ENCODE results near the gene BICC1. TPM values are rescaled to one million over a fixed set of nuclear protein-coding genes. Genes with fewer than 3 reads are reported as not detected.

Gene BICC1
- polyA plus RNA-seq, 5 donors, result 27.2 to 43.9 (median 37.5) TPM

DNA sequence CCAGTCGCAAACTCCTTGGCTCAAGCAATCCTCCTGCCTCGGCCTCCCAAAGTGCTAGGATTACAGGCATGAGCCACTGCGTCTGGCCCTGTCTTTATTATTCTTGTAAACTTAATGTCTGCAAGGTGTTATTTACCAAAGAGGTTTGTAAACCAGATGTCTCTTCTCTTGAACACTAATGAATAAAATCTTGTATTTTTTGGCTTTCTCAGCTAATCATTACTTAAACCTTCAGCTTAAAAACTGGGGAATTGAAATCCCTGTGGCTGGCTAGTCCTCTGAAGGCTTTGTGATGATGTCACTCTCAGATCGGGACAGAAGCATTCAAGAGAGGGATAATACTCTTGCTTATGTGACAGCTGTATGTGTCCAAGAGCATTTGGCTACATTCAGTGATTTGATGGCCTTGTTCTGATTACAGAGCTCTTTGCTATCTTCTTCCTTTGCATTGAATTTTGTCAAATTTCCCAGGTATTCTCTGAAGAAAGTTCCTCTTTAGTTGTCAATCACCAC lies 130.3 kb downstream of the BICC1 start:
- no peak for DNase-seq

DNA sequence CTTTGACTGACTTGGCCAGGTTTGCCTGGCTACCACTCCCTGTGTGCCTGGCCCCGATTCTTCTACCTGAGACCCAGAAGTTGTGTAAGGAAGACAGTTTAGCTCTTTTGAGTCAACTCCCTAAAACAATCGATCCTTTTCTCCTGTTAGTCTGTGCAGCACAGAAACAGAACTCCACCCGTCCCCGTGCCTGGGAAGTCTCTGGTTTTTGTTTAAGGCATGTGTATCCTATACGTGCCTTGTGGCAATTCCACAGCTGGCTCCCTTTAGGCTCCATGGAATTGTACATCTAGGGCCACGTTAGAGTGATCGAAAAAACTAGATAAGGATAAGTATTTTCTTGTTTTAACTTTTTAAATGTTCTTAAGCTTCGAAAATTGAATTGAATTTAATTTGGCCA lies 131.6 kb downstream of the BICC1 start:
- DNase-seq, result no peak

DNA sequence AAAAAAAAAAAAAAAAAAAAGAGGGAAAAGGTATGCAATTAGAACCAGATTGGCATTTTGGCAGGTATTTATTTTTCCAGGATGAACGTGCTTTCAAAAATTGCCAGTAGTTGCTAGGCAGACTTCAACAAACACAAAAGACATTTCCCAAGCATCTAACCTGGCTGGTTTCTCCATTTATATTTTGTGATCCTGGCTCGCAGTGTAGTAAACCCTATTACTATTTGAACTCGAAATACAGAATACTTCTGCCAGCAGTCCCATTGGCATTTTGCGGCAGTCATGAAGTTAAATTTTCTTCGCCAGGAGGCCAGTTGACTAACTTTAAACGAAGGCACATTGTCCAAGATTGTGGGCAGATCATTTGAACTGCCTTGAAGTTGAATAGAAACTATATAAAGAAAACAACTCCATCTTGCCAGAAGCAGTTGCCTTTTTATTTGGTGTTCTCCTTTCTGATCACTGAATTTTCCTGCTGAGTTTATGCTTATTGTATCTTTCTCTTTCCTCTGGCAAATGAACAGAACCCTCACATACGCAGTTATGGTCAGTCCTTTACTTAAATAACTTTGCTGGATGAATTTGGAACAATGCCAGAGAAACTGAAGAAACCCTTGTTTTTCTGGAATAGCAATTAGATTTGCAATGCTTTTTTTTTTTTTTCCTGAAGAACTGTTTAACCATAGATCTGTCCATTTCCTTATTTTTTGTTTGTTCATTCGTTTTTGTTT lies 132.9 kb downstream of the BICC1 start:
- peak in 1 of 2 donors; percentile 55 for DNase-seq

DNA sequence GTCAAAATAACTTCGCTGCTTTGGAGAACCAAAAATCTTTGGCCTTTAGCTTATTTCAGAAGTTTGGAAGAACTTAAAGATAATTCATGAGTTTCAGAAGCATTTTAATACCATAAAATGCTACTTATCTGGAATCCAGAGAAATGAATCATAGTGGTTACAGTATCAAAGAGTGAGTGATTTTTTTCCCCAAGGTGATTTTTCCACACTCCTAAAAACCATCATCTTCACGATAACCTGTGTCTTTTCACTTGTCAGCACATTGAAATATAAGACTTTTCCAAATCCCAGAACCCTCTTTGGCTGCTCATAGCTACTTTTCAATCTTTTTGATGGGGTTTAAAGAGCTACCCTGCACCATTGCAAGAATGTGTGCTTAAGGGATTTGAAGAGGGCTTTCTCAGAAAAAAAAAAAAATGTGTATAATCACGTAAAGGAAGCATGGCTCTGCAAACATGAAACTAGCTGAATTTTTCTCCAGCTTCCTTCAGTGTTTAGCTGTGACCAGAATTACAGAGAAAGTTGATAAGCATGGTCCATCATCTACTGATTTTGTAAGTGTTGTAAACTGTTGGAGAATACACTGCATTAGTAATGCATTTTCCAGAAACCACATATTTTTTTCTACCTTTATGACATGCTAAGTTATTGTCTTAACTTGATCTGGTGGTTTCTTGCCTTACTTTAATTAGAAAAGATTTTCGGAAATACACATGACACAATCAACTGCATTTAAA lies 134.9 kb downstream of the BICC1 start:
- no peak for DNase-seq

DNA sequence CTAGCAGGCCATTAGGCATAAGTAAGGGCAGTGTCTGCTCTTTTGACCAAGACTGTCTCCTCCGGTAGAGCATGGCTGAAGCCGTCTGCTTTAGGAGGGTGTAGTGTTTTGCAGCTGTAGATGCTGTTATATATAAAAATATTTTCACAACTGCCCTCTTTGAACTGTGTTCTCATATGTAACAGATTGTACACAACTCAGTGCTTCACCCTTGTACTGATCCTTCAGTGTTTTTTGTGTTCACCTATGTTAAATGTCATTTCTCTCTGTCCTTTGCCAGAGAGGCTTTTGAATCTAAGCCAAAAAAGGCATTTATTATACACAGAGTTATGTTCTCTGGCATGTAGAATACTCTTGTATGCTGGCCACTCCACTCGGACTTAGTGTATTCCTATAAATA lies 135.5 kb downstream of the BICC1 start:
- DNase-seq, result no peak

DNA sequence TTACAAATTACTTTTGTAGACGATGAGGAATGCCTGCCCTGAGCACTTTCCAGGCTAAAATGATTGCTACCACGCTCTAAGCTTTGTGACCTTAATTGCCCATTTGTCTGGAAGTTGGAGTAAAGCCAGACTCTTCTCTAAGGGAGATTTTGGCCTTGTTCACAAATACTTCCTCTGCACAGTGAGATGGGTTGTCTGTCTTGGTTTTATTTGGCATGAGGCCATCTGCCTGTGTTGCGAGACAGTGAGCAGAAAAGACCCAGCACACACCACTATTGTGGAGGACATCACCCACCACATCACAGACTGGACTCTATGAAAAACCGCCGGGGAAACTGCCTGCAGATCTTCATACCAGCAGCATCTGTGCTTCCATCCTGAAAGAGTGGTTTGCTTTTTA lies 138.4 kb downstream of the BICC1 start:
- DNase-seq, result no peak

DNA sequence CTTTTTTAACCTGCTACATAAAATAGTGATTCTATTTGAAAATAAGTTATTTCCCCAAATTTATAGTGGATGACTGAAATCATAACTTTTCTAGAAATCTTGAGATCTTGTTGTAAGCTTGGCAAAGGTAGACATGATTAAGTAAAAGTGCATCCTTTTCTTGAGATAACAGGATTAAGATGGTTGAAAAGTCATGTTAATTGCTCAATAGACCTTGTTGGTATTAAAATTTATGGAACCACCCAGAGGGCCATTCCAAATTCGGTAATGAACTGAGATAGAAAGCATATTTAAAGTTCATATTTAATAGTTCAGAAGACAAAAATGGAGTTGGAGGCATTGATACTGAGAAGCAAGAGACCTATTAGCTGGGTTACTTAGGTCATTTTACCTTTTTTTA lies 139.1 kb downstream of the BICC1 start:
- DNase-seq, result no peak

DNA sequence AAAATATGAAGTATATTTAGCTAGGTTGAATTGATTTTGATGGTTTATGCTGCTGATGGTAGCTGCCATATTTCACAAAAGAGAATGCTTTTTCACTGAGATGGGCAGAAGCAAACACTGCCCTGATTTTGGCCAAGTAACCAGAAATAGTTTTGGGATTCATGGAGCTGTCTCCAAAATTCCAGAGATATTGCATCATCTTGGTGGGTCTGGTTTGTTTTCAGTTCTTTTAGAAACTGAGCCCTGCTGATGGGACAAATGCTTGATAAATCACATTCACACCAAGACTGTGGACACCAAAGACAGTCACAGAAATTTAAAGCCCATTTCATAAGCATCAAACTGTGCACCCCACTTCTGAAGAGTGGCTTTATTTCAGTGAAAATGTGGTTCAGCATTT lies 140.5 kb downstream of the BICC1 start:
- no peak for DNase-seq

DNA sequence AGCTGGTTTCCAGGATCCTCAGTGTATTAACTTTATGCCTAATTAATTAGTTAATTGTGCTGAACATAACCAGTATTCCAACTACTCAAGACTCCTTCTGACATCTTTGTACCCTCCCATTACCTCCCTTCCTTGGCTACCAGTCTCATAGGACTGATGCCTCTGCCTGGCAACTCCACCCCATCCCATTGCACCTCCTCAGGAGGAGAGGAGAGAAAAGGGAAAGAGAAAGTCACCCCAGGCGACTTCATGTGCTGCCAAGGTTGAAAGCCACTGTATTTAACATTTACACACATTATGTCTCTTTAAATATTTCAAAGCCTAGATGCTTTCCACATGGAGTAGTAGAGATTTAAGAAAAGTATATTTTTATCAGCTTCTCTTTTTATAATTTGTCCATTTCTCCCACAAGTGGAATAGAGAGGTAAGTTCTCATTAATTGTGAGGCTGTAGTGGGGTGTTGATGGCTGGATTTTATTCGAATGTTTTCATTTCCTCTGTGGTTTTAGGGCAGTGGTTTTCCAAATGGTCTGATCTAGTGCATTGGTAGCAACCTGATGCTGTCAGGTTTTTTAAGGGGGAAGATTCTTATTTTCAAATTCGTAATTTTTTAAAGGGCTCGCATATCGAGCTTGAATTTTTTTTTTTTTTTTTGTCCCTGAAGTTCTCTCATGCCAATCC lies 148.0 kb downstream of the BICC1 start:
- no peak for DNase-seq

DNA sequence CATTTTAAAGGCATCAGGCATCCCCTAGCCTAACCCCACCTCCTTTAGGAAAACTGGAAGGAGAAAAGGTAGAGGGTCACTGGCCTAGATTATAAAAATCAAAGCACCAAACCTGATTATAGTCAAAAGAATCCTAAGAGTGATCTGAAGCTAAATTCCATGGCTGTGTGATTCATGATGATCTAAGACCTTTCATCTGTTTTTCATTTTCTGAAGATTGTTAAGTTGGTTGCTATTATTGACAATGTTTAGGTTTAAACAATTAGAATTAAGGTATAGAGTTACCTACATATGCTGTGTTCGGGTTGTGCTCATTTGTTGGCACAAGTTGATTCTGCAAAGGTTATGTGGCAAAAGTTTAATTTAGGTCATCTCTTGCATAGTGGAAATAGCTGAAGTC lies 148.7 kb downstream of the BICC1 start:
- DNase-seq, result no peak

DNA sequence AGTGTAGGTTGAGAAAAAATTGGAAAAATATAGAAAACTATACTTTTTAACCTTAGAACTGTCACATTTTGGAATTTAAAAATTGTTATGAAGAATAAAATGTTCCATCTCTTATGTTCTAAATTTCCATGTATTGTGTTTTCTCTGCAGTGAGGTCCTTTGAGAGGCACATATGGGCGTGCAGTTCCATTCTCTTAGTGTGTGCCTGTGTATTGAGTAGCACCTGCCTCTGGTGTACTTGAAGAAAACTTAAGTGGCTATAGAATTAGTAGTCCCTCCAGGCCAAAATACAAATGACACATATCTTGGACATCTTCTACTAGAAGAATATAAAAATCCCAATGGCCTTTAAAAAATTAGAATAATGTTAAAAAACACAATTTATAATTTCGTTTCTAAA lies 149.2 kb downstream of the BICC1 start:
- no peak for DNase-seq

DNA sequence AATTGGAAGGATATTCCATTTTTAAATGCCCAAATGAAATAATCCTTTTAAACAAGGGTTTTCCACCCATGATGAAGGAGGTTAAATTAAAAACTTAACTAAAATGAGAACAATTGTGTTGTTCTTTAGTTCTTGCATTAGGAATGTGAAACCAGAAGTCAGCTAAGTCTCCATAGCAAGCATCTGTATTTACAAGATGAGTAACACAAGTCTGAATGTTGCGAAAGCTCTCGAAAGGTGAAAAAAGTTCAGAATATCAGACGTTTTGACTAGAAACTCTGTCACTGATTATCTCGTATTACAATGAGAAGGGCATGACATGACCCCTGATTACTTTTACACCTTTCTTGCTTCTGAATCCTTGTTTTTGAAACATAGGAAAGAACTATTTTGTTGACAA lies 149.6 kb downstream of the BICC1 start:
- DNase-seq, result no peak

DNA sequence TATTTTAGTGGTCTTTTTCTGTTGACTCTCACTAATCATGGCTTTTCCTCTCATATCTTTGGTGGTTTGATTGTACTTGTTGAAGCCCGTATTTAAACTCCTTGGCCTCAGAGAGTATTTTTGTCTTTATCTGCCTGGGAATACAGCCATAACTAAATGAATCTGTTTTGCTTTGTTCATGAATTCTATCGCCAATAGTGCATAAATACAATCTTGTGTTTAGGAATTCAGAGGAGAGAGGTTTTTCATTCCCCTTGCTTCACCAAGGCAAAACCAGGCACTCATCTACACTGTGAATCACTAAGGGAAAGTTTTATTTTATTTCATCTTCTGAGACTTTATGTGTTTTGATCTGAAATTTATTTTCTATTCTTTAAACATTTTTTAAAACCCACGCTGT lies 152.7 kb downstream of the BICC1 start:
- DNase-seq, result no peak

DNA sequence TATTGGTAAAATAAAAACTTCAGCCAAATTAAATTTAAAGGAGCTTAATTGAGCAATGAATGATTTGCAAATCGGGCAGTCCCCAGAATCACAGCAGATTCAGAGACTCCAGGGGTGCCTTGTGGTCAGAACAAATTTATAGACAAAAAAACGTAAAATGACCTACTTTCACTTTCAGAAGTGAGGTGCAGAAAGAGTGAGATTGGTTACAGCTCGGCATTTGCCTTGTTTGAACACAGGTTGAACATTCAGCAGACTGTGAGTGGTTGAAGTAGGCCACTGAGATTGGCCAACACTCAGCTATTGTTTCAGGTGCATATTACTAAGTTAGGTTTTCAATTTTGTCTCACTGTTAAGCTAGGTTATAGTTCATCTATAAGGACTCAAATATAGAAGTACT lies 153.4 kb downstream of the BICC1 start:
- DNase-seq, result no peak

DNA sequence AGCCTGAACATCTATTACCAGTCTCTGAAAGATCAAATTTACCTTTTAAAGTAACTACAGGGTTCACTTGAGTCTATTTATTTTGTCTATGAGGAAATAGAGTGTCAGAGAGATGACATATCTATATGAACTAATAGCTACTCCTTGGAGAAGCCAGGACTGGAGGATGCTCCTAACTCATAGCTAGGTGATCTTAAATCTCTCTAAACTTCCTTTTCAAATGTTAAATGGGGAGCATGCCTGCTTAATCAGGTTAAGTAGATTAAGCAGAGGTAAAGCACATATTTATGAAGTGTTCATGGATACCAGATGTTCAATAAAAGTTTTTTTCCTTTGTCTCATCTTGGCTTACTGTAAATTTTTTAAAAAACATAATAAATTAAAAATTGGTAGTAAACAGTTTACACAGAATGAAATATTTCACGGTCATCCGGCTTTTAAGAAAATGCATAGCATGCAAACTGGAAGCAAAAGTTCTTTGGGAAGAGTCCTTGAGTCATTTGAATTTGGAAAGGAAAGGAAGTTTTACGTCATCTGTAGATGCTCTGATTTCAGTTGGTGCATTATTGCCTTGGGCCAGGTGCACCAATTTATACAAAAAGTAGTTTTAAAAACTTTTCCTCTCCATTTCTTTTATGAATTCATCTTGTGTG lies 155.1 kb downstream of the BICC1 start:
- DNase-seq, result no peak

DNA sequence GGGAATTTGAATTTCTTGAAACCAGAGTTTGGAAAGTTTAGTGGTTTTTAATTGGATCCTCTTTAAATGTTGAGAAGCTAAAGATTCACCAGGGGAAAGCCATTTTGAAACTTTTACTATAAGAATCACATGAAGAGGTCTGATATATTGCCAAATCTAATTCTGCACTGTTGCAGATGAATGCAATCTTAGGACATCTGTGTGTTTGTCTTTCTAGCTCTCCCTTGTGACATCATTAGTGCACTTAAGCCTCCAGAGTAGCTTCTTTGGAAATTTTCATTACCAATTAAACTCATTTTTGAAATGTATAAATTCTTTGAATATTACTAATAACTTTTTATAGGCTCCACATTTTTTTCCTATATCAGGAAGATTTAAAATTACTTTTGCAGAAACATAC lies 160.2 kb downstream of the BICC1 start:
- no peak for DNase-seq

DNA sequence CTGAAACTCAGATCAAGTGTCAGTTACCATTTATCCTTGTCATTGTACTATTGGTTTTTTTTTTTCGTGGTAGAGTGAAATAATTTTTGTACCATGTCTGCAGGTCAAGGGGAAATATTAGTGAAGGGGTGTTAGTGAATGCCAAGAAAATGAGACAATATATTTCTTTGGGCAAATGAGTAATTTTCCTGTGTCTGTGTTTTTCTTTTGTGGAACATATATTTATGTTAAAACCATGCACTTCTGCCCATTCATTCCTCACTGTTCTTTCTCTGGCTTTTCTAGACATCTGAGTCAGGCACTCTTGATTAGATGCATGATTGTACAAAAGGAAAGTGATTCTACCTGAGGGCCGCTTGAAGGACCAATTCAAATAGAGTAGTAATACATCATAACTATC lies 161.6 kb downstream of the BICC1 start:
- DNase-seq, result no peak

DNA sequence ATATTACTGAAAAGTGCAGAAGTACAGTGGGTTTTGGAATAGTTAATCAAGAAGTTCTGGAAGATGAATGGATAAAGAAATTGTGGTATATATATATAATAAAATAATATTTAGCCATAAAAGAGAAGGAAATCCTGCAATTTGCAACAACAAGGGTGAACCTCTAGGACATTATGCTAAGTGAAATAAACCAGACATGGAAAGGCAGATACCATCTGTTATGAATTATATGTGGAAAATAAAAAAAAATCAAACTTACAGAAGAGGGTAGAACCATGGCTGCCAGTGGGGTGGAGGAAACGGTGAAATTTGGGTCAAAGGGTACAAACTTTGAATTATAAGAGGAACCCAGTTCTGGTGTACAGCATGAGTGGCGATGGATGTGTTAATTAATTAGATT lies 162.6 kb downstream of the BICC1 start:
- DNase-seq, result no peak

DNA sequence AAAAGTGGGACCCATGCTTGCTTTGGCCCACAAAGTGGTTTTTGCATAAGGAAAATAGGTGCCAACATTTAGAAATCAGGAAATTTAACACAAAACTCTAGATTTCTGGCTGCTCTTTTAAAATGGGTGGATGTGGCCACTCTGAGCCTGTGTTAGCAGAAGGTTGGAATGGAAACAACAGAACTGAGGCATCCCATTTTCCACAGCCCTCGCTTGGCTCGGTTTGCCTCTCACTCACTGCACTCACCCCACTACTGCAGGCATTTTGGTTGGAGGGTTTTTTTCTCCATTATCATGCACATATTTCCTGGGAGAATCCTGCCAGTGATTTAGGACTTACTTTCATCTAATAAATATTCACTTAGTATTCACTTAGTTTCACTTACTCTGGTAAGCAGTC lies 178.9 kb downstream of the BICC1 start:
- DNase-seq, result no peak

DNA sequence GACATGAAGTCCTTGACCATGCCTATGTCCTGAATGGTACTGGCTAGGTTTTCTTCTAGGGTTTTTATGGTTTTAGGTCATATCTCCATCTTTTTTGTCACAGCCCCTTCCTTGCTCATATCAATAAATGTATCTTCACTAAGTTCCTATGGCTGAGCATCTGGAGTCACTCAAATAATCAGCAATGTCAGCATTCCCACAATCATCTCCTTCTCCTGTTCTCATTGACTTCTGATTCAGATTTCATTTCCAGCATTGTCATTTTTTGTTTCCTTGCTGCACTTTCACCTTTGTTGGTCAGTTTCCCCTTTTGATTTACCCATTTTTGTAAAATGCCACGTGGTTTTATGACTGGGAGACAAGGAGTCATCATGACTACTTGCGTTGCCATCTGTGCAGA lies 181.2 kb downstream of the BICC1 start:
- DNase-seq, result no peak

DNA sequence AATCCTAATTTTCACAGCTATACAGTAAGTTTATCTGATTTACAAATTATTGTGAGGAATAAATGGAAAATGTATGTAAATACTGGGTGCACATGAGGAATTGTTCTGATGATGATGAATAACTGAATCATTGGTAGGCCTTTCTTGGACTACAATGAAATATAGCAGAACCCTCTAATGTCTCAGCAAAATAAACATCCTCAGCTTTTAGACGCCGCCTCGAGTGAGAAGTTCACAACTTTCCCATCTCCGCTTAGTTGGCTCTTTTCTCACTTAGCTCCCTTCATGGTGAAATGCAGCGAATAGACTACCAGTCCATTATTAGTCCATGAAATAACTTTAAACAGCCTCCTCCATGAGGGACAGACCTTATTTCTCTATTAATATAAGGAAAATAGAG lies 182.3 kb downstream of the BICC1 start:
- no peak for DNase-seq

DNA sequence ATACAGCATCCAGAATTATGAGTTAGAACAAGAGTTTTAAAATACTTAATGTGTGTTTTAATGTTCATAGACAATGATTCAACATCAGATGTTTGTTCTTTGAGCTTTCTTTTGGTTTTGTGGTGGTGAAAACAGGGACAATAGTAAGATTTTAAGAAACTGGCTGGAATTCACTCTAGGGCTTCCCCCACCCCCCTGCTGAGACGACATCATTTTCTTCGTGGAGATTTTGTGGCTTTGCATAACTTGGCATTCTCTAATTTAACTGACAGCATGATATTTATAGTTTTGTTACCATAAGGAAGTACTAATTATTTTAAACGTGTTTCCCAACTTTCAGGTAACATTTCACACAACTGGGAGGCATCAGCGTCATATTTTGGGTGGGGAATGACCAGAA lies 184.1 kb downstream of the BICC1 start:
- DNase-seq, result no peak
